ENCODE measurements around the gene CATSPER3.

CATSPER3 gene

DNA sequence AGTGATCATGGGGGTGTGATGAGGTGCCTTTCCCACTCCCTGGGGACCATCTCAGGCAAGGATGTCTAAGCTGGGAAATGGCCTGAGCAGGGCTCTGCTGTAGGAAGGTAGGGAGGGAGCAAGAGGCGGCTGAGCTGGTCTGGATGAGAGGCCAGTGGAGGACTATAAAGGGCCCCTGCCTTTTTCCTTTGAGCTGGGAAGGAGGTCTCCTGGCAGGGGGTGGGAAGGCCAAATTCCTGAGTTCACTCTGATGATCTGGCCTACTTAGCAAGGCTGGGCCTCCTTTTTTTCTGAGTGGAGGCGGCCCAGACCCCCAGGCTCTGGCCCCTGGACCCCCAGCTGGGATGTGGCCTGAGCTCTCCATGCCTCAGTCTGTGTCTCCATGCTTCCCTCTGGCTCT, 80.6 kb downstream of the CATSPER3 start:
- Mint-ChIP-seq H3K4me1 (no peaks in the 10 kb centered on the region), H3K27me3 (peaks cover 100% of the 10 kb centered on the region), H3K27ac (ENCODE audit: low read depth) (no peak overlapping the region), H3K4me3 (no peak overlapping the region), H3K36me3 (ENCODE audit: insufficient read depth) (peaks cover 2% of the 10 kb centered on the region), H3K9me3 (no peaks in the 10 kb centered on the region)
- ATAC-seq (replicated peaks; ENCODE audit: extremely low read depth, poor library complexity, severe bottlenecking) = no peak
- no peak for DNase-seq (ENCODE audit: low spot score in 2 of 2)

DNA sequence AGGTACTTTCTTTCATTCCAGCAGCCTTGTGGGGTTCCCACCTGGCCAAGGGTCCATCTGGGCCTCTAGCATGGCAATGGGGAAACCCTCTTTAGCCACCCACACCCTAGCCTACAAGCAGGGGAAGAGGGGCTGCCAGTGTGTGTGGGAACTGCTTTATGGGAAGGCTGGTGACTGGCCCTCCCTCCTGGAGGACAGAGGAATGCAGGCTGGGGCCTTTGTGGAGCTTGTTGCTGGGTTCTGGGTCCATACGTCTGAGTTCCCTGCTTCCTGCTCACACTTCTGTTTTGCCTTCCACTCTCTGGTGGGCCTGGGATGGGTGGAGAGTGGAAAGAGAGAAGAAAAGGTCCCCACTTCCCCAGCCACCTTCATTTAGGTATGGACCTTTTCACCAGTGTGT, 81.2 kb downstream of the CATSPER3 start:
- Mint-ChIP-seq H3K36me3 (ENCODE audit: insufficient read depth) (no peaks in the 10 kb centered on the region), H3K4me3 (no peak overlapping the region), H3K27me3 (peaks cover 100% of the 10 kb centered on the region), H3K4me1 (no peaks in the 10 kb centered on the region), H3K9me3 (no peaks in the 10 kb centered on the region), H3K27ac (ENCODE audit: low read depth) (no peak overlapping the region)
- ATAC-seq (replicated peaks; ENCODE audit: extremely low read depth, poor library complexity, severe bottlenecking) = no peak
- DNase-seq (ENCODE audit: low spot score in 2 of 2) = no peak

DNA sequence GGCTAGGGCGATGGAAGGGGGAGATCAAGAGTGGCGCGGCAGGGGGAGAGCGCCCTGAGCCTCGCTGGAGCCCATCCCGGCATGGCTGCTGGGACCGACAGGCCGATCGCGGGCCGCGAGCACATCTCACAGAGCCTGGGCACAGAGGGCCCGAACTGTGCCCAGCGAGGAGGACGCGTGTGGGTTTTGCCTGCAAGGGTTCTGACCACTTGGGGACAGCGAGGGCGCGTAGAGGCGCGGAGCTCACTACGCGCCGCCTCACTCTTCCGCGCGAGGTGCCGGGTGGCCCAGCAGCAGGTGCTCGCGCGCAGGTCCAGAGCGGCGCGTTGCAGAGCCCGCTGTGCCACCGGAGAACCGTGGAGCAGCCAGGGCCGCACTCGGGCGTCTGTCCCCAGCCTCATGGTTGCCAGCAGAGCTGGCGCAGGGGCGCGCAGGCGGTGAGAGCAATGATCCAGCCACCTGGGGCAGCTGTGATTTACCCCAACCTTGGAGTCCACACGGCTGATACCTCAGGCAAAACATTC, 82.6 kb downstream of the CATSPER3 start:
- no peaks in the 10 kb centered on the region for H3K4me1 Mint-ChIP-seq
- no peak overlapping the region for H3K27ac Mint-ChIP-seq (ENCODE audit: low read depth)
- H3K27me3 Mint-ChIP-seq = peaks cover 94% of the 10 kb centered on the region
- H3K4me3 Mint-ChIP-seq = no peak overlapping the region
- ATAC-seq (replicated peaks; ENCODE audit: extremely low read depth, poor library complexity, severe bottlenecking) = no peak
- no peaks in the 10 kb centered on the region for H3K36me3 Mint-ChIP-seq (ENCODE audit: insufficient read depth)
- no peaks in the 10 kb centered on the region for H3K9me3 Mint-ChIP-seq
- DNase-seq (ENCODE audit: low spot score in 2 of 2) = no peak

DNA sequence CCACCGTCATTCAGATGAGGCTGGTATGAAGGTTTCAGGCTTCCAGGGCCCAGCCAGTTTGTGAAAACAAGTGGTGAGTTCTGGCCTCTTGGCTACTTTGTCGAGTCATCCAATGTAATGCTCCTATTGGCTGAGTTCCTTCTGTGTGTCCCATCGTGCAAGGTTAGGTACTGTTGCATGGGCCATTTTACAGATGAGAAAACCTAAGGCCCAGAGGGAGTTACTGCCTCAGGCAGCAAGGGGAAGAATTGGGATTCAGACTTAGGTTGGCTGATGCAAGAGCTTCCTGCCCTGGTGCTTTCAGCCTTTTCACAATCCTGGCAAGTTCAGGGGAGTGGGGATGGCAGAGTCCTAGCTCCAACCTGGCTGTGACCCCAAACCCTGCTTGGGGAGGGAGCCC, 83.7 kb downstream of the CATSPER3 start:
- no peak for ATAC-seq (replicated peaks; ENCODE audit: extremely low read depth, poor library complexity, severe bottlenecking)
- no peak for DNase-seq (ENCODE audit: low spot score in 2 of 2)
- Mint-ChIP-seq H3K4me3 (no peak overlapping the region), H3K9me3 (no peaks in the 10 kb centered on the region), H3K4me1 (no peaks in the 10 kb centered on the region), H3K27ac (ENCODE audit: low read depth) (no peak overlapping the region), H3K27me3 (peaks cover 83% of the 10 kb centered on the region), H3K36me3 (ENCODE audit: insufficient read depth) (no peaks in the 10 kb centered on the region)

DNA sequence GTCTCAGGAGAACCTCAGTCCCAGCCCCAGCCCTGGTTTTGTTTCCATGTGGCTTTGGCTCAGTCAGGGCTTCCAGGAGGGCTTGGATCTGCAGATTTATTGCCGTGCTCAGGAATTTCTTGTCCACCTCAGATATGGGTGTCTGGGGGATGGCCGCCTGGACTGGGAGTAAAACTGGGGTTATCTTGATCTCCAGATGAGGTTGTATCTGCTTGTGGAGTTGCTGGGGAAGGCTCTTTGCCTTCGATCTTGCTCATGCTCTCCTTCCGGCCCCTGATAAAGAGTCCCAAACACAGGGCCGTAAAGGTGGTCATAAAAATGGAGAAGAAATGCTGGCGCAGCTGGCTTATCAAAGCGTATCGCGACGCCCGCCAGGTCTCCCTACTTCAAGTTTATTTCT, 84.2 kb downstream of the CATSPER3 start:
- Mint-ChIP-seq H3K4me1 (no peaks in the 10 kb centered on the region), H3K9me3 (no peaks in the 10 kb centered on the region), H3K4me3 (no peak overlapping the region), H3K27ac (ENCODE audit: low read depth) (no peak overlapping the region), H3K27me3 (peaks cover 78% of the 10 kb centered on the region), H3K36me3 (ENCODE audit: insufficient read depth) (no peaks in the 10 kb centered on the region)
- DNase-seq (ENCODE audit: low spot score in 2 of 2) = no peak
- ATAC-seq (replicated peaks; ENCODE audit: extremely low read depth, poor library complexity, severe bottlenecking) = no peak

DNA sequence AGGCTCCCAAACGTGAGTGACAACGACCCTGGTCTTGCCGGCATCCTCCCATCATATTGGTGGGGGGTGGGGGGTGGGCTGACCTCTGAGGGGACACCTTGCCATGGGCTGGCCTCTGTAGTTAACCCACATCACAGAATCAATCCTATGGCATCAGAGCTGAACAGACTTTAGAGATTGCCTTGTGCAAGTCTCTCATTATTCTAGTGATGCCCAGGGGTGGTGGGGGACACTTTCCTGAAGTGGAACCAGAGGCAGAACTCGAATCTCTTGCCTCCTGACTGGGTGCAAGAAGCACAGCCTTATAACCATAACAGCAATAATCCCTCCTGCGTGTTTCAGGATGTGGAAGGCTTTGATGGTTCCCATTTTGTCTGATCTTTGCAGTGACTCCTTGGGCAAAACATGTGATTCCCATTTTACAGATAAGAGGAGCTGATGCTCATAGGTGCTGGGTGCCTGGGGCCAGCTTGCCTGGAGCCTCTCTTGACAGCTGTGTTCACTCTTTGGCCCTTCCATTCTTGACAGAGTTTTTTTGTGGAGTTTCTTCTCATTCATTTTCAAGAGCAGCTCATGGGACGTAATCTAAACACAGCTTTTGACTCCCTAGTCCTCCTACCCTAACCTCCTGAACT, 84.9 kb downstream of the CATSPER3 start:
- Mint-ChIP-seq H3K4me1 (no peaks in the 10 kb centered on the region), H3K4me3 (no peak overlapping the region), H3K9me3 (no peaks in the 10 kb centered on the region), H3K27ac (ENCODE audit: low read depth) (no peak overlapping the region), H3K27me3 (peaks cover 73% of the 10 kb centered on the region), H3K36me3 (ENCODE audit: insufficient read depth) (no peaks in the 10 kb centered on the region)
- ATAC-seq (replicated peaks; ENCODE audit: extremely low read depth, poor library complexity, severe bottlenecking) = no peak
- no peak for DNase-seq (ENCODE audit: low spot score in 2 of 2)

DNA sequence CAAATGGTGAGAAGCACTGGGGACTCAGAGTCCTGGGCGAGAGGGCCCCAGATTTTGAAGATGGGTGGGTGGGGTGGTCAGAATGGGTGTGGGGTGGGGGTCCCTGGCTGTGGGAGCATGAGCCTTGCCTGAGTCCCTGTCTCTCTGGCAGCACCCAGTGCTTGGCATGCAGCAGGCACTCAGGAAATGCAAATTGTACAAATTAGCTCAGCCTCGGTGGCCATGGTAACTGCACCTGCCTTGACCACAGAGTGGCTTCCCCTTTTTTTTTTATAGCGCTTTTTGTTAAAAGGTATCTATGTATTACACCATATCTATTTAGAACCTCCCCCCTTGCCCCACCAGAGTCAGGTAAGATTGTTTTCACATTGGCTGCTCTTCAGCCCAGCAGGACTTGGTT, 85.6 kb downstream of the CATSPER3 start:
- ATAC-seq (replicated peaks; ENCODE audit: extremely low read depth, poor library complexity, severe bottlenecking) (peak; percentile 32), DNase-seq (ENCODE audit: low spot score in 2 of 2) (no peak)
- Mint-ChIP-seq H3K4me1 (no peaks in the 10 kb centered on the region), H3K4me3 (no peak overlapping the region), H3K27ac (ENCODE audit: low read depth) (no peak overlapping the region), H3K9me3 (no peaks in the 10 kb centered on the region), H3K27me3 (peaks cover 73% of the 10 kb centered on the region), H3K36me3 (ENCODE audit: insufficient read depth) (no peaks in the 10 kb centered on the region)

DNA sequence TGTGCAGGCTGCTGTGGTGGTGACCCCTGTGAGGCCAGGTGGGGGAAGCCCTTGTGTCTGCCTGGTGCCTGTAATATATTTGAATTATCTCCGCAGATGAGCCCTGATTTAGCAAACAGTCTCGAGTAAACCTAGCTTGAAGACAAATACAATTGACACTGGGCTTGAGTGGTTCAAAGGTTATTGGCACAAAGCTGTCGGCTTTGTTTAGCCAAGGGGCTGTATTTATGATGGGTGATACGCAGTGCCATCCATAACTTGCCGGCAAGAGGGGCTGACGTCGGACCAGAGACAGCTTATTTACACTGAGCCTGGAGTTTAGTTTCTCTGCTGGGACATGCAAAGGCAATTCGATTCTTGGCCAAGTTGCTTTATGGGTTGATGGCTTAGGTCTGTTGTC, 86.3 kb downstream of the CATSPER3 start:
- peaks cover 73% of the 10 kb centered on the region for H3K27me3 Mint-ChIP-seq
- H3K4me3 Mint-ChIP-seq = no peak overlapping the region
- no peak overlapping the region for H3K27ac Mint-ChIP-seq (ENCODE audit: low read depth)
- H3K9me3 Mint-ChIP-seq = no peaks in the 10 kb centered on the region
- ATAC-seq (replicated peaks; ENCODE audit: extremely low read depth, poor library complexity, severe bottlenecking) (no peak), DNase-seq (ENCODE audit: low spot score in 2 of 2) (no peak)
- no peaks in the 10 kb centered on the region for H3K4me1 Mint-ChIP-seq
- no peaks in the 10 kb centered on the region for H3K36me3 Mint-ChIP-seq (ENCODE audit: insufficient read depth)

DNA sequence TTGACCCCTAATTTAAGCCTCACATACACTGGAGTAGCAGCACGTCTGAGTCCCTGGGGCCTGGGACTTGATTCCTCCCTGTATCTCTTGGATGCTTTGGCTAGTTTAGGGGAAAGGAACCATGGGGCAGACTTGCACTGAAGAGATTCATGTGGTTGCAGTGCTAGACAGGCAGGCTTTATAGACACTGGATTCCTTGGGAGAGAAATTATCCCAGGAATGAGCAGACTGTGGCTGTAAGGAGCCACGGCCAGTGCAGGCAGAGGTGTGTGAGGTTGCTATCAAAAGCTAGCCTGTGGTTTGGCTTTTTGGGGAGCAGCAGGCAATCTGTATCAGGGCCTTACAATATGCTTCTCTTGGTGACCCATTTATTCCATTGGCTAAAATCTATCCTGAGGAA, 86.8 kb downstream of the CATSPER3 start:
- Mint-ChIP-seq H3K27me3 (peaks cover 73% of the 10 kb centered on the region), H3K4me3 (no peak overlapping the region), H3K9me3 (no peaks in the 10 kb centered on the region), H3K36me3 (ENCODE audit: insufficient read depth) (no peaks in the 10 kb centered on the region), H3K4me1 (no peaks in the 10 kb centered on the region), H3K27ac (ENCODE audit: low read depth) (no peak overlapping the region)
- no peak for ATAC-seq (replicated peaks; ENCODE audit: extremely low read depth, poor library complexity, severe bottlenecking)
- no peak for DNase-seq (ENCODE audit: low spot score in 2 of 2)

DNA sequence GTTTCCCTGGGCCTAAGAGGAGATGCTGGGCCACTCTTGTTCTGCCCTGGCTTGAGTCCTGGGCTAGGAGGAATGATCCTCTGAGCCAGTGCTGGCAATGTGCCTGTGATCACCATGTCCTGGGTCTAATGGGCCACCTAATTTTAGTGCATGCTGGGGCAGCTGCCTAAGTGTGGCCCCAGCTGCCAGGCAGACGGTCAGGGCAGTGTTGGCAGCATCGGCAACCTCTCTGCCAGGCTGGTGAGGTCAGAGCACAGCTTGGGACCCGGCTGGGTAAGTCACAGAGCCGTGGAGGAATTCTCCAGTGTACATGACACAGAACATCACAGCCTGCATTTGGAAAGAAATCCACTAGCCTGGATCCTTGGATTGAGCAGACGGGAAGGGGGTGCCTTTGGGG, 87.7 kb downstream of the CATSPER3 start:
- ATAC-seq (replicated peaks; ENCODE audit: extremely low read depth, poor library complexity, severe bottlenecking) = no peak
- no peaks in the 10 kb centered on the region for H3K9me3 Mint-ChIP-seq
- H3K4me1 Mint-ChIP-seq = no peaks in the 10 kb centered on the region
- no peak overlapping the region for H3K4me3 Mint-ChIP-seq
- peaks cover 73% of the 10 kb centered on the region for H3K27me3 Mint-ChIP-seq
- H3K27ac Mint-ChIP-seq (ENCODE audit: low read depth) = no peak overlapping the region
- H3K36me3 Mint-ChIP-seq (ENCODE audit: insufficient read depth) = no peaks in the 10 kb centered on the region
- no peak for DNase-seq (ENCODE audit: low spot score in 2 of 2)

DNA sequence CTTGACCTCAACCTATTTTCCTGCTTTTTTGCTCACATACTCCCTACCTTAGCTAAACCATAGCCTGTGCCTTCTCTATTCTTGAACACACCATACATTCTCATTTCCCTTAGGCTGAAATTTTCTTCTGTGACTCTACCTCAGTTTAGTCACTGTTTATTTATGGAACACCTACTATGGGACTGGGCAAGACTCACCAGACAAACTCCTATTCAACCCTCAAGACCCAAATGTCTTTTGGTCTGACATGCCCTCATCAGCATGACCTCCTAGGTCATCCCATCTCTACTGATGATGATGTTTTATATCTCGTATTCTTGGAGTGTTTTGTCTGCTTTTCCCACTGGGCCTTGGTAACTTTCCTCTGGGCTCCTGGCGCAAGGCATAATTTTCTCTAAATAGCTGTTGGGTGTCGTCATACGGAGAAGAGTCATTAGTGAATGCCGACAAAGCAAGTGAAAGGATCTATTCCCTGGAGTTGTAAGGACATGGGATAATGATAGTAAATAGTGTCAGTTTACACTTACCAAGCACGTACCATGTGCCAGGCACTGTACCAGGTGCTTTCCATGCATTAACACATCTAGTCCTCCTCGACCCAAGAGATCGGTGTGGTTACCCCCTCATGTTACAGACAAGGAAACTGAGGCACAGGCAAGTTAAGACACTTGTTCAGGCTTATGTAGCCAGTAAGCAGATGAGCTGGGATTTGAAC, 88.8 kb downstream of the CATSPER3 start:
- H3K4me3 Mint-ChIP-seq = no peak overlapping the region
- peaks cover 73% of the 10 kb centered on the region for H3K27me3 Mint-ChIP-seq
- no peaks in the 10 kb centered on the region for H3K4me1 Mint-ChIP-seq
- no peaks in the 10 kb centered on the region for H3K36me3 Mint-ChIP-seq (ENCODE audit: insufficient read depth)
- DNase-seq (ENCODE audit: low spot score in 2 of 2) (no peak), ATAC-seq (replicated peaks; ENCODE audit: extremely low read depth, poor library complexity, severe bottlenecking) (no peak)
- H3K9me3 Mint-ChIP-seq = no peaks in the 10 kb centered on the region
- H3K27ac Mint-ChIP-seq (ENCODE audit: low read depth) = no peak overlapping the region

DNA sequence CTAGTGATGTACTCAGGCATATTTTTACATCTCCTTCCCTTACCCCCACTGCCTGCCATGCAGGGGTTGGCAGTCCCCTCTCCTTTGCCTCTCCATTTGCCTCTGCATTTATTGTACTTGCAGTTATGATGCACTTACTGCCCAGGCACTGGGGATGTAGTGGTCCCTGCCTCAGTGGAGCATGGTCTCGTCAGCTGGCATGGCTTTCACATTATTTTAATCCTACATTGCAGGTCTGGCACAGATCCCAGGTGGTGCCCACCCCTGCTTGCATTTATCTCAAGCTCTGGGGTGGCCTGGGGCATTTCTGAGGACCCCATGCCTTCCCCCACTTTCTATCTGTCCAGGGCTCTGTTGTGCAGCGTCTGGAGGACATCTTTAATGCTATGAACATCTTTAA, 89.5 kb downstream of the CATSPER3 start:
- no peak for ATAC-seq (replicated peaks; ENCODE audit: extremely low read depth, poor library complexity, severe bottlenecking)

DNA sequence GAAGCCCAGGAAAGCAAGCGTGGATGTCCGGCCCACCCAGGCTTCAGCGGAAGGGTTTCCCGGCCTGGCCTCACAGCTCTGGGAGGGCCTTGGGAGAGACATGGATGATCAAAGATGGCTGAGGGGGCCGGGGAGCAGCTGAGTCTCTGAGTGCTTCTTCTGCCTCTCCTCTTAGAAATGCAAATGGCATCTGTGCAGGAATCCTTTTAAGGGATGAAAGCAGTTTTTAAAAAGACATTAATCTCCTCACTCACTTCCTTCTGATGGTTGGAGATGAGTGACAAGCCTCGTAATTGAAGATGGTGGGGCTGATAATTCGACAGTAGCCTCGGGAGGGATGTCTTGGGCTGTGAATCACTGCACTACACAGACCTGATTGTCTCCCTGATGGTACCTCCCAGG, 90.6 kb downstream of the CATSPER3 start:
- Mint-ChIP-seq H3K27ac (ENCODE audit: low read depth) (no peak overlapping the region), H3K4me1 (no peaks in the 10 kb centered on the region), H3K36me3 (ENCODE audit: insufficient read depth) (no peaks in the 10 kb centered on the region), H3K4me3 (no peak overlapping the region), H3K27me3 (peaks cover 58% of the 10 kb centered on the region), H3K9me3 (no peaks in the 10 kb centered on the region)
- ATAC-seq (replicated peaks; ENCODE audit: extremely low read depth, poor library complexity, severe bottlenecking) (no peak), DNase-seq (ENCODE audit: low spot score in 2 of 2) (no peak)

More for the DNA sequence above, 89.5 kb downstream of the CATSPER3 start:
- Mint-ChIP-seq H3K27me3 (peaks cover 69% of the 10 kb centered on the region), H3K9me3 (no peaks in the 10 kb centered on the region), H3K36me3 (ENCODE audit: insufficient read depth) (no peaks in the 10 kb centered on the region), H3K4me1 (no peaks in the 10 kb centered on the region), H3K4me3 (no peak overlapping the region), H3K27ac (ENCODE audit: low read depth) (no peak overlapping the region)
- DNase-seq (ENCODE audit: low spot score in 2 of 2) = no peak
